GM12874 (cell line): ENCODE data around the gene FAM98C.

Experiments used
- CTCF ChIP-seq: IDR thresholded peaks from 2 replicates; pipeline ENCODE4 v1.5.1; 2011; ENCODE audit warnings: low read depth, mild to moderate bottlenecking, control low read depth, low read length, moderate library complexity; ENCODE audit not compliant: insufficient read depth

Gene FAM98C

DNA sequence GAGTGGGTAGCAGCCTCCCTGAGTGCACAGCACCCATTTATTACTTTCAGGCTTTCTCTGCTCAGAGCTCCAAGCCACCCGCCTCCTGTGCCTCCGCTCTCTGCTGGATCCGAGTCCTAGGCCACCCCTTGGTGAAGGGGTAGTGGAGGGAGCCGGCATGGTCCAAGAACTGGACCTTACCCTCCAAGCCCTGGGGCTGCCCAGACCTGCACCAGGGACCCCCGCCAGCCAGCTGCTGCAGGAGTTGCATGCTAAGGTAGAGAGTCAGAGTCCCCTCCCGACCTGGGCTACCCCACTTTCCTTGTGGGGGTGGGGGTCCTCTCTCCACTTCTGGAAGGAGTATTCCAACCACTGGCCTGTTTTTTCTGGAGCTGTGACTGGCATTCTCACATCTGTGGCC lies 2.0 kb downstream of the FAM98C start:
- TF ChIP-seq CTCF, result no peak

DNA sequence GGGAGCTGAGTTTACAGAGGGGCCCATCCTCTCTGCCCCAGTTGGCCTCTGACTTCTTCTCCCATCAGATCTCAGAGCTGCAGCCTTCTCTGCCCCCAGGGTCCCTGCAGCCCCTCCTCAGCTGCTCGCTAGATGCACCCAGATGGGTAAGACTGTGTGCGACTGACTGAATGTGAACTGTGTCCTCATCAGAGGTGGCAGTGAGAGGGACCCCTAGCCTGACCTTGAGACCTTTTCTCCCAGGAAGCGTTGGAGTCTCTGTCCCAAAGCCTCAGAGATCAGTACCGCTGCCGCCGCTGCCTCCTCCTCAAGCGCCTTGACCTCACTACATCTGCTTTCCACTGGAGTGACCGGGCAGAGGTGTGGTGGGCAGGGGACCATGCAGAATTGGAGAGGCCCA lies 2.4 kb downstream of the FAM98C start:
- no peak for TF ChIP-seq CTCF

DNA sequence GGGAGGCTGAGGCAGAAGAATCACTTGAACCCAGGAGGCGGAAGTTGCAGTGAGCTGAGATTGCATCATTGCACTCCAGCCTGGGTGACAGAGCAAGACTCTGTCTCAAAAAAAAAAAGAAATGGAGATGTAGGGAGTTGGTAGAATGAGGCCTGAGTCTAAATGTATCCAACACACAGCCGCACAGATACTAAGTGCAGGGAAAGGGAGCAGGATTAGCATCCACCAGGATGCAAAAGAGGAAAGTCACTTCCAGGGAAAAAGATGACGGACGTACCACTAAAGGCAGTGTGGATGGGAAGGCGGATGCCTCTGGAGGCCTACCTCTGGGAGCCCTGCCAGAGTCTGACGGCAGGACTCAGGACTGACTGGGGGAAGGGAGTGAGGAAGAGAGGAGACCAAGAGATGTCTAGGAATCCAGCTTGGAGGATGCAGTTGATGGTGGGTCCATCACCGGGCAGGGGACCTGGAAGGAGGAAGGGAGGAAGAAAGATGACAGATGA lies 6.8 kb downstream of the FAM98C start:
- TF ChIP-seq CTCF, result no peak

DNA sequence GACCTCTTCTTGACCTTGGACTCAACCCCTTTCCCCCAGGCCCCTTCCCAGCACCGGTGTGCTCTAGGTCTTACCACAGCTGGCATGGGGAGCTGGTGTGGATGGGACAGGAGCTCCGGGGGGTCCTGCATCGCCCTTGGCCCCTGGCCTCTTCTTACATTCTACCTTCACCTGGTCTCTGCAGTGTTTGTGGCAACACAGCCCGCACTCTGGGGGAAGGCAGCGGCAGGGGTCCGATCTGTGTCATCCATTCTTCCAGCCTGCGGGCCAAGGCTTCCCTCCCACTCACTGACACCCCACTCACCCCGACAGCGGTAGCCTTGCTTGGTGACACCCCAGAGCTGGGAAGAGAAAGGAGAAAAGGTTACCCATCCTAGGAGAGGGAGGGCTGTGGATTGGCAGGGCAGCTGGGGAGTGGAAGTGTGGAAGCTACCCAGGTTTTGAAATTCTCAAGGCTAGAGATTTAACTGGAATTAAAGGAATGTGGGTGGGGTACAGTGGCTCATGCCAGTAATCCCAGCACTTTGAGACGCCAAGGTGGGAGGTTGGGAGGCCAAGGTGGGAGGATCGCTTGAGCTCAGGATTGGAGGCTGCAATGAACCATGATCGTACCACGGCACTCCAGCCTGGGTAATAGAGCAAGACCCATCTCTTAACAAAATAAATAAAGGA lies 8.3 kb downstream of the FAM98C start:
- TF ChIP-seq CTCF, result no peak

- TF ChIP-seq CTCF, result no peak
Observed at GRCh38 chr19:38412491-38412890, 9.6 kb downstream of the FAM98C start.

DNA sequence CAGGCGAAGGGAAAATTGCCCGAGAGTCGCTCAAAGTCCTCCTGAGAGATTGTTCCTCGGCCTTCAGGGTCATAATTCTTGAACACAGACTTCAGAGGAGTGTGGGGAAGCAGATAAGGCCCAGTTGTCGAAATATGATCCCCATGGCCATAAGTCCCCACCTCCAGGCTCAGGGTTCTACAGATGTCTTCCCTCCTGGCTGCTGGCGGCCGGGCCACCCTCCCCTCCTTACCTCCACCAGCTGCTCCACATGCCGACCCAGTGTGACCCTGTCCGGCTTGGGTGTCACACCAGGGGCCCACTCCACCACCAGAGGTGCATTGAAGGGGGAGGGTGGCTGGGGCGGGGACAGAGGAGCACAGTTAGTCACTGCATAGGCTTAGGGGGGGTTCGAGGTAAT lies 10.1 kb downstream of the FAM98C start:
- no peak for TF ChIP-seq CTCF

DNA sequence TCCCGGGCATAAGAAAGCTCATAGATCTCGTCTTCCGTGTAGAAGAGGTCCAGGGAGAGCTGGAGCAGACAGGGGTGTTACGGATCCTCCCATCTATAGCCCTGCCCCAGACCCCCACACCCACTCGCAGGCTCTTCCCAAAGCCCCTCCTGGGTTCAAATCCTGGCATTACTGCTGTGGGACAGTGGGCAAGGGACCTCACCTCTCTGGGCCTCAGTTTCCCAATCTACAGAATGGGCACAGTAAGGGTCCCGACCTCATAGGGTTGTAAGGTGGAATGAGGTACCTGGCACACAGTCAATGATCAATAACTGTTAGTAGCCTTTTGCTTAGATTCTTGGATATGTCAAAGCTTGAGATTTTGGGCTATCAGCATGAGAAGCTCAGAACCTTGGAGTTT lies 10.5 kb downstream of the FAM98C start:
- TF ChIP-seq CTCF, result no peak
